Lower leg skin (tissue), 4 donors: ENCODE results near the gene CTBP2. TPM values are rescaled to one million over a fixed set of nuclear protein-coding genes. Genes with fewer than 3 reads are reported as not detected.

Source experiments
- DNase-seq, 2 donors: peaks; one replicate each; pipeline ENCODE4 v3.0.0-alpha.2; 2019; ENCODE audit warnings: low spot score in 2 of 2
- H3K4me3 ChIP-seq: fragments of 200-600 bp; sonication (generic); 2 replicates; pipeline ENCODE4 v1.5.1; 2017; ENCODE audit warnings: mild to moderate bottlenecking, low read depth; ENCODE audit not compliant: poor library complexity, severe bottlenecking
- CTCF ChIP-seq, 3 donors: fragments of 450-650 bp; IDR thresholded peaks; one replicate each; pipeline ENCODE4 v1.5.1; 2016; ENCODE audit warnings: antibody characterized with exemption in 3 of 3, mild to moderate bottlenecking in 3 of 3, moderate library complexity in 2 of 3
- POLR2A ChIP-seq, 2 donors: fragments of 450-650 bp; IDR thresholded peaks; one replicate each; pipeline ENCODE4 v1.6.1; 2016 to 2017; ENCODE audit warnings: antibody characterized with exemption in 2 of 2, mild to moderate bottlenecking in 1 of 2, moderate library complexity in 1 of 2
- WGBS, 2 donors: methylation state at CpG; one replicate each; pipeline ENCODE4 v1.1.5; 2018; 5-methylcytosine and 5-hydroxymethylcytosine counted together
- intact Hi-C: fragments of 100-400 bp; cut with DNase I; formaldehyde crosslinking; loops from one replicate; pipeline ENCODE4 v1.15.0; 2023; ENCODE audit warnings: low total_unique reads
- total RNA-seq, 4 donors: library from RNA; depleted of rRNA; stranded (reverse); fragments of >200 nt; gene quantifications; one replicate each; pipeline ENCODE4 v1.1.0, GENCODE V29; 2016

The CTBP2 gene
- total RNA-seq, 4 donors from 2014 or later: 30.3 to 39.5 (median 32.2) TPM

GRCh38 chr10:125020386-125020785 is 140.0 kb downstream of the CTBP2 start:
- no peak for TF ChIP-seq POLR2A (IDR thresholded peaks at IDR 0.05)
- no peak for TF ChIP-seq CTCF (IDR thresholded peaks at IDR 0.05)
- 96 to 98% methylated on average over 17 of the region's 17 CpGs for WGBS, 2 donors
- no peak for DNase-seq
- intact Hi-C loops: no loop called here
- no peak overlapping the region for H3K4me3 ChIP-seq

- intact Hi-C loops: no loop called here
- 92 to 93% methylated on average over 9 of the region's 9 CpGs for WGBS, 2 donors
- DNase-seq: no peak
- TF ChIP-seq CTCF (IDR thresholded peaks at IDR 0.05) (no peak), POLR2A (IDR thresholded peaks at IDR 0.05) (no peak)
- H3K4me3 ChIP-seq: no peak overlapping the region
These were observed 141.7 kb downstream of the CTBP2 start for GRCh38 chr10:125018576-125019143.

- intact Hi-C loops: no loop called here
- no peak for DNase-seq
- no peak overlapping the region for H3K4me3 ChIP-seq
- WGBS, 2 donors: 87 to 91% methylated on average over 12 of the region's 12 CpGs
- TF ChIP-seq CTCF (IDR thresholded peaks at IDR 0.05): no peak
- no peak for TF ChIP-seq POLR2A (IDR thresholded peaks at IDR 0.05)
These were observed 142.6 kb downstream of the CTBP2 start for GRCh38 chr10:125017547-125018298.

- intact Hi-C loops: no loop called here
- H3K4me3 ChIP-seq: no peak overlapping the region
- DNase-seq: no peak
- TF ChIP-seq POLR2A (IDR thresholded peaks at IDR 0.05) (no peak), CTCF (IDR thresholded peaks at IDR 0.05) (no peak)
- 62 to 66% methylated on average over 14 of the region's 14 CpGs for WGBS, 2 donors
These were observed 143.7 kb downstream of the CTBP2 start for GRCh38 chr10:125016611-125017202.

- DNase-seq: no peak
- H3K4me3 ChIP-seq: no peak overlapping the region
- intact Hi-C loops: no loop called here
- no peak for TF ChIP-seq CTCF (IDR thresholded peaks at IDR 0.05)
- TF ChIP-seq POLR2A (IDR thresholded peaks at IDR 0.05): no peak
- 63 to 72% methylated on average over 5 to 8 of the region's 10 CpGs for WGBS, 2 donors
These were observed 144.2 kb downstream of the CTBP2 start for GRCh38 chr10:125016123-125016522.
